ENCODE results near the gene KIF1A. TPM values are rescaled to one million over a fixed set of nuclear protein-coding genes. Genes with fewer than 3 reads are reported as not detected.

KIF1A gene
- total and polyA plus RNA-seq, 2 of the 13 experiments (the other 11 are each of a cell fraction or from before 2014, with no cell fraction given), result 0.01 TPM; not detected in 1

DNA sequence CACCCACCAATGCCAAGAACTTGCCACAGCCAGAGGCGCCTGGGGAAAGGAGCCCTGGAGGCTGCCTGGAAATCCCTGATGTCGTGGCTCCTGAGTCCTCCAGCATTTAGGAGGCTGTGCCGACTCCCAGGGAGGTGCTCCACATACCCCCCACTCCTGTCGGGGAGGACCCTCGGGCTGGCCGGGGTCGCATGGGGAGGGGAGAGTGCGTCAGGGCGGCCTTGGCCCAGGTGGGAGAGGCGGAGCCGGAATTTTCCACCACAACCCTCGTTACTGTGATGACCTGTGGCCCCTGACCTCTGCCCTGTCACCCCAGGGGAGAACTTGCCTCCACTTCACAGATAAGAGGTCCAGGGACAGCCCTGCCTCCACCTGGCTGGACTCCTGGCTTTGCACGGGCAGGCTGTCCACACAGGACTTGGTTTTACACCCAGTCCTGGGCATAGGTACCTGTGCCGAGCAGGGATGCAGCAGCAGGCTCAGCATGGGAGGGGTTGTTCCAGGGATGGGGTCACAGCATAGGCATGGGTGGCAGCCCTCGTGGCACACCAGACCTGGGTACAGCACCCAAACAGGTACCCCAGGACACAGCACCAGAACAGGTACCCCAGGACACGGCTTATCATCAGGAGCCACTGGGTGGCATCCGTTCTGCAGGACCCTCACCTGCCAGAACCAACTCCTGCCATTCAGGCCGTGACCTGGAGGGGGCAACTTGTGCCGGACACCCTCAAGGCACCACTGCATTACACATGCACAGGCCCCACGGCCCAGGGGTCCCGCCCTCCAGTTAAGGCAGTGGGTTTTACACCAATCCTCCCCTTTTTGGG, 36.3 kb upstream of the KIF1A start (continued):
- TF ChIP-seq ZNF367 (CRISPR knock-in tag; IDR thresholded peaks at IDR 0.05; ENCODE audit: borderline replicate concordance), result no peak
- TF ChIP-seq ZNF652 (CRISPR knock-in tag; IDR thresholded peaks at IDR 0.05; ENCODE audit: borderline replicate concordance, low read depth), result no peak
- TF ChIP-seq HOXD1 (CRISPR knock-in tag; IDR thresholded peaks at IDR 0.05), result no peak; the same call in 1 of the 2 replicates
- TF ChIP-seq ATF1 (CRISPR knock-in tag; IDR thresholded peaks at IDR 0.05), result no peak
- TF ChIP-seq ZNF703 (CRISPR knock-in tag; IDR thresholded peaks at IDR 0.05; ENCODE audit: borderline replicate concordance), result no peak
- no peak for TF ChIP-seq LCORL (IDR thresholded peaks at IDR 0.05)
- TF ChIP-seq LCORL (CRISPR knock-in tag; IDR thresholded peaks at IDR 0.05), result peak; percentile 81; the same call in 1 of the 2 replicates
- TF ChIP-seq, protein P1, sequence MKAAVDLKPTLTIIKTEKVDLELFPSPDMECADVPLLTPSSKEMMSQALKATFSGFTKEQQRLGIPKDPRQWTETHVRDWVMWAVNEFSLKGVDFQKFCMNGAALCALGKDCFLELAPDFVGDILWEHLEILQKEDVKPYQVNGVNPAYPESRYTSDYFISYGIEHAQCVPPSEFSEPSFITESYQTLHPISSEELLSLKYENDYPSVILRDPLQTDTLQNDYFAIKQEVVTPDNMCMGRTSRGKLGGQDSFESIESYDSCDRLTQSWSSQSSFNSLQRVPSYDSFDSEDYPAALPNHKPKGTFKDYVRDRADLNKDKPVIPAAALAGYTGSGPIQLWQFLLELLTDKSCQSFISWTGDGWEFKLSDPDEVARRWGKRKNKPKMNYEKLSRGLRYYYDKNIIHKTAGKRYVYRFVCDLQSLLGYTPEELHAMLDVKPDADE (CRISPR knock-in tag; IDR thresholded peaks at IDR 0.05), result no peak
- TF ChIP-seq, protein P2, sequence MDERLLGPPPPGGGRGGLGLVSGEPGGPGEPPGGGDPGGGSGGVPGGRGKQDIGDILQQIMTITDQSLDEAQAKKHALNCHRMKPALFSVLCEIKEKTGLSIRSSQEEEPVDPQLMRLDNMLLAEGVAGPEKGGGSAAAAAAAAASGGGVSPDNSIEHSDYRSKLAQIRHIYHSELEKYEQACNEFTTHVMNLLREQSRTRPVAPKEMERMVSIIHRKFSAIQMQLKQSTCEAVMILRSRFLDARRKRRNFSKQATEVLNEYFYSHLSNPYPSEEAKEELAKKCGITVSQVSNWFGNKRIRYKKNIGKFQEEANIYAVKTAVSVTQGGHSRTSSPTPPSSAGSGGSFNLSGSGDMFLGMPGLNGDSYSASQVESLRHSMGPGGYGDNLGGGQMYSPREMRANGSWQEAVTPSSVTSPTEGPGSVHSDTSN (CRISPR knock-in tag; IDR thresholded peaks at IDR 0.05), result no peak
- TF ChIP-seq, protein P3, sequence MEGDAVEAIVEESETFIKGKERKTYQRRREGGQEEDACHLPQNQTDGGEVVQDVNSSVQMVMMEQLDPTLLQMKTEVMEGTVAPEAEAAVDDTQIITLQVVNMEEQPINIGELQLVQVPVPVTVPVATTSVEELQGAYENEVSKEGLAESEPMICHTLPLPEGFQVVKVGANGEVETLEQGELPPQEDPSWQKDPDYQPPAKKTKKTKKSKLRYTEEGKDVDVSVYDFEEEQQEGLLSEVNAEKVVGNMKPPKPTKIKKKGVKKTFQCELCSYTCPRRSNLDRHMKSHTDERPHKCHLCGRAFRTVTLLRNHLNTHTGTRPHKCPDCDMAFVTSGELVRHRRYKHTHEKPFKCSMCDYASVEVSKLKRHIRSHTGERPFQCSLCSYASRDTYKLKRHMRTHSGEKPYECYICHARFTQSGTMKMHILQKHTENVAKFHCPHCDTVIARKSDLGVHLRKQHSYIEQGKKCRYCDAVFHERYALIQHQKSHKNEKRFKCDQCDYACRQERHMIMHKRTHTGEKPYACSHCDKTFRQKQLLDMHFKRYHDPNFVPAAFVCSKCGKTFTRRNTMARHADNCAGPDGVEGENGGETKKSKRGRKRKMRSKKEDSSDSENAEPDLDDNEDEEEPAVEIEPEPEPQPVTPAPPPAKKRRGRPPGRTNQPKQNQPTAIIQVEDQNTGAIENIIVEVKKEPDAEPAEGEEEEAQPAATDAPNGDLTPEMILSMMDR (CRISPR knock-in tag; IDR thresholded peaks at IDR 0.05), result peak; percentile 99
- TF ChIP-seq, protein P4, sequence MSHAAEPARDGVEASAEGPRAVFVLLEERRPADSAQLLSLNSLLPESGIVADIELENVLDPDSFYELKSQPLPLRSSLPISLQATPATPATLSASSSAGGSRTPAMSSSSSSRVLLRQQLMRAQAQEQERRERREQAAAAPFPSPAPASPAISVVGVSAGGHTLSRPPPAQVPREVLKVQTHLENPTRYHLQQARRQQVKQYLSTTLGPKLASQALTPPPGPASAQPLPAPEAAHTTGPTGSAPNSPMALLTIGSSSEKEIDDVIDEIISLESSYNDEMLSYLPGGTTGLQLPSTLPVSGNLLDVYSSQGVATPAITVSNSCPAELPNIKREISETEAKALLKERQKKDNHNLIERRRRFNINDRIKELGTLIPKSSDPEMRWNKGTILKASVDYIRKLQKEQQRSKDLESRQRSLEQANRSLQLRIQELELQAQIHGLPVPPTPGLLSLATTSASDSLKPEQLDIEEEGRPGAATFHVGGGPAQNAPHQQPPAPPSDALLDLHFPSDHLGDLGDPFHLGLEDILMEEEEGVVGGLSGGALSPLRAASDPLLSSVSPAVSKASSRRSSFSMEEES (CRISPR knock-in tag; IDR thresholded peaks at IDR 0.05), result no peak
- no peak for TF ChIP-seq GZF1 (CRISPR knock-in tag; IDR thresholded peaks at IDR 0.05)
- TF ChIP-seq ZNF746 (CRISPR knock-in tag; IDR thresholded peaks at IDR 0.05), result no peak
- TF ChIP-seq ATF7 (IDR thresholded peaks at IDR 0.05), result no peak
- 0 out of 2 replicates have a peak, but pooled peaks have one; percentile 31 for TF ChIP-seq ATF7 (CRISPR knock-in tag; IDR thresholded peaks at IDR 0.05)
- TF ChIP-seq KDM3A (CRISPR knock-in tag; IDR thresholded peaks at IDR 0.05; ENCODE audit: low read depth), result peak; percentile 39
- no peak for TF ChIP-seq ZNF75D (CRISPR knock-in tag; IDR thresholded peaks at IDR 0.05; ENCODE audit: borderline replicate concordance)
- TF ChIP-seq TMF1 (CRISPR knock-in tag; IDR thresholded peaks at IDR 0.05; ENCODE audit: low read depth), result 0 out of 2 replicates have a peak, but pooled peaks have one; percentile 29
- no peak for TF ChIP-seq ZNF878 (CRISPR knock-in tag; IDR thresholded peaks at IDR 0.05)
- TF ChIP-seq MYNN (CRISPR knock-in tag; IDR thresholded peaks at IDR 0.05; ENCODE audit: low read depth), result no peak
- TF ChIP-seq, protein P5, sequence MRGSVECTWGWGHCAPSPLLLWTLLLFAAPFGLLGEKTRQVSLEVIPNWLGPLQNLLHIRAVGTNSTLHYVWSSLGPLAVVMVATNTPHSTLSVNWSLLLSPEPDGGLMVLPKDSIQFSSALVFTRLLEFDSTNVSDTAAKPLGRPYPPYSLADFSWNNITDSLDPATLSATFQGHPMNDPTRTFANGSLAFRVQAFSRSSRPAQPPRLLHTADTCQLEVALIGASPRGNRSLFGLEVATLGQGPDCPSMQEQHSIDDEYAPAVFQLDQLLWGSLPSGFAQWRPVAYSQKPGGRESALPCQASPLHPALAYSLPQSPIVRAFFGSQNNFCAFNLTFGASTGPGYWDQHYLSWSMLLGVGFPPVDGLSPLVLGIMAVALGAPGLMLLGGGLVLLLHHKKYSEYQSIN (CRISPR knock-in tag; IDR thresholded peaks at IDR 0.05; ENCODE audit: borderline replicate concordance), result no peak
- TF ChIP-seq ZNF780A (CRISPR knock-in tag; IDR thresholded peaks at IDR 0.05), result no peak
- TF ChIP-seq ZNF792 (CRISPR knock-in tag; IDR thresholded peaks at IDR 0.05), result no peak; the same call in none of the 2 replicates
- no peak for TF ChIP-seq ZNF563 (CRISPR knock-in tag; IDR thresholded peaks at IDR 0.05)
